Measurements from ENCODE around the gene IFI27. TPM values are rescaled to one million over a fixed set of nuclear protein-coding genes. Genes with fewer than 3 reads are reported as not detected.
"Not testable (repeated sequence)": the region's sequence is repeated elsewhere in the genome, so short reads cannot be mapped to it uniquely, and the experiment has no call there.

Gene IFI27
- total and polyA plus RNA-seq, 9 donors: 44.5 to 413 (median 83.1) TPM

DNA sequence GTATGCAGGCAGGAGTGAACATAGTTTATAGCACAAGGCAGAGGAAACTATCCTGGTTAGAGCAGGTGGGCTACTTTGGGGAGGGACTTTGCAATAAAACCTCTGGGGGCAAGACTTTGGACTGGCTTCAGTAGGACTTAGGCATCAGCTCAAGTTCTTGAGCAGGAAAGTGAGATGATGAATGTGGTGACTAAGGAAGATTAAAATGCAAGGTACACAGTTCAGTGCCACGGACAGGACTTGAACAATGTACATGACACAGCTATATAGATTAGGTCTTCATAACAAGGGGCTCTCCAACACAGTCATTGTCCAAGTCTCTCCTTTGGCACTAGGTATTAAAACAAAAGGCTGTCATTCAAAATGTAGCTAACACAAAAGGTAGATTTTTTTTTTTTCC lies 42.1 kb downstream of the IFI27 start:
- TF ChIP-seq POLR2A (IDR thresholded peaks at IDR 0.05) (no peak), EP300 (IDR thresholded peaks at IDR 0.05) (no peak)
- TF ChIP-seq, protein P1, sequence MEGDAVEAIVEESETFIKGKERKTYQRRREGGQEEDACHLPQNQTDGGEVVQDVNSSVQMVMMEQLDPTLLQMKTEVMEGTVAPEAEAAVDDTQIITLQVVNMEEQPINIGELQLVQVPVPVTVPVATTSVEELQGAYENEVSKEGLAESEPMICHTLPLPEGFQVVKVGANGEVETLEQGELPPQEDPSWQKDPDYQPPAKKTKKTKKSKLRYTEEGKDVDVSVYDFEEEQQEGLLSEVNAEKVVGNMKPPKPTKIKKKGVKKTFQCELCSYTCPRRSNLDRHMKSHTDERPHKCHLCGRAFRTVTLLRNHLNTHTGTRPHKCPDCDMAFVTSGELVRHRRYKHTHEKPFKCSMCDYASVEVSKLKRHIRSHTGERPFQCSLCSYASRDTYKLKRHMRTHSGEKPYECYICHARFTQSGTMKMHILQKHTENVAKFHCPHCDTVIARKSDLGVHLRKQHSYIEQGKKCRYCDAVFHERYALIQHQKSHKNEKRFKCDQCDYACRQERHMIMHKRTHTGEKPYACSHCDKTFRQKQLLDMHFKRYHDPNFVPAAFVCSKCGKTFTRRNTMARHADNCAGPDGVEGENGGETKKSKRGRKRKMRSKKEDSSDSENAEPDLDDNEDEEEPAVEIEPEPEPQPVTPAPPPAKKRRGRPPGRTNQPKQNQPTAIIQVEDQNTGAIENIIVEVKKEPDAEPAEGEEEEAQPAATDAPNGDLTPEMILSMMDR (IDR thresholded peaks at IDR 0.05): no peak
- WGBS, 3 donors: 79 to 93% (median 84%) methylated on average over 1 of the region's 1 CpG

DNA sequence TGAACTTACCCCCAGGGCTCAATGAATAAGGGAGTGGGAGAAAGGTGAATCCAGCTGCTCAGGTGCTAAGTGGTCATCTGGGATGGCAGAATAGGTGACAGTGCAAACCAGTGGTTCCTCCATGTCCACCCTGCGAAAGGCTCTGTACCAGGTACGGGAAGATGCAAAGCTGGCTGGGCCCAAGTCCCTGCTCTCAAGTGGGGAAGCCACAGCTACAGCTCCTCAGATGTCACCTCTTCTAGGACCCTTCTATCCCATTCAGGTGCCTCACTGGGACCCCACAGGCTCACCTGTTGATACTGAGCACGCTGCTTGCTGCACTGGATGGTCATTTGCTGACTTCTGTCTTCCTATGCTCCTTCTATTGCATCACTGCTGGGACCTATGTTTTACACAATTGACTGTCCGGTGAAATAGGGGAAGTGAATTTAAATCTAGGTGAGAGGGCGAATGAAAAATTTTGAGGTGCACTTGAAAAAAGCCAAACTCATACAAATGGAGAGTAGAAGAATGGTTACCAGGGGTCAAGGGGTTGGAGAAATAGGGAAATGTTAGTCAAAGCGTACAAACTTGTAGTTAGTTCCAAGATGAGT lies 43.3 kb downstream of the IFI27 start:
- intact Hi-C loops (cut with DNase I): no loop called here
- no peaks in the 10 kb centered on the region for H3K4me1 ChIP-seq (ENCODE audit: insufficient read depth)
- H3K9me3 ChIP-seq: no peaks in the 10 kb centered on the region
- no peak overlapping the region for H3K4me3 ChIP-seq
- no peak for DNase-seq
- H3K36me3 ChIP-seq: no peaks in the 10 kb centered on the region
- no peaks in the 10 kb centered on the region for H3K27me3 ChIP-seq
- no peak for TF ChIP-seq EP300 (IDR thresholded peaks at IDR 0.05)
- TF ChIP-seq, protein P1 (IDR thresholded peaks at IDR 0.05): no peak
- no peak for TF ChIP-seq POLR2A (IDR thresholded peaks at IDR 0.05)
- WGBS, 3 donors: 85 to 96% (median 91%) methylated on average over 6 of the region's 6 CpGs
- H3K27ac ChIP-seq: no peak overlapping the region

More for the DNA sequence above, 42.1 kb downstream of the IFI27 start:
- Histone ChIP-seq H3K9me3 (no peaks in the 10 kb centered on the region), H3K4me3 (no peak overlapping the region), H3K4me1 (ENCODE audit: insufficient read depth) (no peaks in the 10 kb centered on the region), H3K27ac (no peak overlapping the region), H3K27me3 (no peaks in the 10 kb centered on the region), H3K36me3 (no peaks in the 10 kb centered on the region)
- intact Hi-C loops (cut with DNase I): no loop called here
- no peak for DNase-seq

DNA sequence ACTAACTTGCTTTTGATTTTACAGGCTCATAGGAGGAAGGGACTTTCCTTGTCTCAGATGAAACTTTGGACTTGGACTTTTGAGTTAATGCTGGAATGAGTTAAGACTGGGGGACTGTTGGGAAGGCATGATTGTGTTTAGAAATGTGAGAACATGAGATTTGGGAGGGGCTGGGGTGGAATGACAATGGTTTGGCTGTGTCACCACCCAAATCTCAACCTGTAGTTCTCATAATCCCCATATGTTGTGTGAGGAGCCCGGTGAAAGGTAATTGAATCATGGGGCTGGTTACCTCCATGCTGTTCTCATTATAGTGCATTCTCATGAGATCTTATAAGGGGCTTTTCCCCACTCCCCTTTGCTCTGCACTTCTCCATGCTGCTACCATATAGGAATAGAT lies 45.6 kb downstream of the IFI27 start:
- WGBS, 3 donors: 88 to 96% (median 95%) methylated on average over 1 of the region's 1 CpG
- DNase-seq; intact Hi-C loops (cut with DNase I); H3K4me1 ChIP-seq (ENCODE audit: insufficient read depth); H3K27ac ChIP-seq; H3K4me3 ChIP-seq; H3K36me3 ChIP-seq; H3K27me3 ChIP-seq; H3K9me3 ChIP-seq: not testable (repeated sequence)

DNA sequence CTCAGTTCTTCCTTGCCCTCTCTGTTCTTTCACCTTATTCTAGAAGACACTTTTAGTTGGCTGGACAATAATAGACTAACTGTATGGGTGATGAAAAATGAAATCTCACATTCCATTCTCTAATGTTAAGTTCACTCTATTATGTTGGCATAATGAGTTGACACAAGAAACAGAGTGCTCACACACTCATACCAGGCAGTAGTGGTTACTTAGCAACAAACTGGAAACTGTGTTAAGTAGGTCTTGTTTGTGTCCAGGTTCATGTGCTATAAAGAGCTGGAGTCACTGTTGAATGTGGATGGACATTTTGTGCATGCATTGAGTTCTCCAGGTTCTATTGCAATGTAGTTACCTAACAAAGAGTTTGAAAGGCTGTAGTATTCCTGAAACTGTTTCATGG lies 46.7 kb downstream of the IFI27 start:
- Histone ChIP-seq H3K4me3 (no peak overlapping the region), H3K27ac (no peak overlapping the region), H3K9me3 (no peaks in the 10 kb centered on the region), H3K36me3 (no peaks in the 10 kb centered on the region), H3K4me1 (ENCODE audit: insufficient read depth) (peaks cover 7% of the 10 kb centered on the region), H3K27me3 (no peaks in the 10 kb centered on the region)
- TF ChIP-seq POLR2A (IDR thresholded peaks at IDR 0.05) (no peak), EP300 (IDR thresholded peaks at IDR 0.05) (no peak)
- TF ChIP-seq, protein P1 (IDR thresholded peaks at IDR 0.05): no peak
- intact Hi-C loops (cut with DNase I): no loop called here
- no peak for DNase-seq

DNA sequence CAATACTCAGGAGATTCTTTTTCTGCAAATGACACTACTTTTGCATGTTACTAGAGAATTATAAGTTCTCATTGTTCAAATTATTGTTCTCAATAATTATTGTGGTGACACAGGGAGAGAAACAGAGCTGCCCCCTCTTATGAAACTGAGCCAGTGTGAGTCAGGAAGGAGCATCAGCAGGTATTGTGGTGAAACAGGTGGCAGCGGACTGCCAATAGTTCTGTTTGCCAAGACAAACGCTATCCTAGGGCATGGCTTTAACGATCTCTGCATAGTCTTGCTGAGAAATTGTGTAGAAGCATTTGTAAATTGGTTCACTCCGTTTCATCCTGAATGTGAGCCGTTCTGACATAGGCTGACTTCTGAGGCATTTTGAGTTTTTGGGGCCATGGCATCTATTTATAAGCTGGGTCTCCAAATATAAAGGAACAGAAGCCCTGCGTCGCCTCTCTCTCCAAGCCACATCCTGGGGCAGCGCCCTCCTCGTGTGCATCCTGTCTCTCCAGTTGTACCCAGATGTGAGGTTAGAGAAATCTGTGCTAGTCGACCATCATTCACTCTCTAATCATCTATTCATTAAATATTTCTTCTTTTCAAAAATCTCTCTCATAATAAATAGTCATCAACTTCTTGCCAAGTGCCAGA lies 47.8 kb downstream of the IFI27 start:
- no peak overlapping the region for H3K27ac ChIP-seq
- intact Hi-C loops (cut with DNase I): no loop called here
- DNase-seq: no peak
- WGBS, 3 donors: 75 to 77% (median 76%) methylated on average over 10 of the region's 10 CpGs
- no peaks in the 10 kb centered on the region for H3K36me3 ChIP-seq
- H3K27me3 ChIP-seq: no peaks in the 10 kb centered on the region
- no peaks in the 10 kb centered on the region for H3K9me3 ChIP-seq
- peaks cover 13% of the 10 kb centered on the region for H3K4me1 ChIP-seq (ENCODE audit: insufficient read depth)
- no peak overlapping the region for H3K4me3 ChIP-seq
- TF ChIP-seq, protein P1 (IDR thresholded peaks at IDR 0.05): no peak
- TF ChIP-seq EP300 (IDR thresholded peaks at IDR 0.05) (no peak), POLR2A (IDR thresholded peaks at IDR 0.05) (no peak)

Data from ovary (tissue), 9 donors.